HCT116 (cell line): ENCODE data around the gene GLT8D2. TPM values are rescaled to one million over a fixed set of nuclear protein-coding genes. Genes with fewer than 3 reads are reported as not detected.

ENCODE experiments used
- ATAC-seq: fragments of 200-7000 bp; cut with Tn5 transposase; 2 replicates; pipeline ENCODE4 v1.9.1; 2020; ENCODE audit warnings: mild to moderate bottlenecking, moderate library complexity
- BruUV-seq: library from RNA; stranded (reverse); fragments of 400-500 nt; replicated peaks from 2 replicates; lab custom pipeline; 2021; lab: Mats Ljungman, UMichigan
- CTCF ChIA-PET: fragments of 300-600 bp; sonication (Branson Sonifier 250); formaldehyde crosslinking; loops from one replicate; lab custom pipeline; 2021; ENCODE audit warnings: antibody characterized with exemption; lab: Charles Lee
- POLR2A ChIA-PET: fragments of 300-600, 350-600 bp; sonication (Branson Sonifier 250); formaldehyde crosslinking; loops from one replicate; lab custom pipeline; 2021; ENCODE audit warnings: antibody characterized with exemption; lab: Charles Lee
- RAD21 ChIA-PET, 2 experiments: fragments of 300-600 bp; sonication (Branson Sonifier 250); formaldehyde crosslinking; loops; one replicate each; lab custom pipeline; 2023; ENCODE audit warnings: low total read pairs in 2 of 2; ENCODE audit not compliant: uncharacterized antibody in 2 of 2, unreplicated experiment in 2 of 2, low non-redundant PET in 1 of 2; lab: Charles Lee
- DNase-seq: peaks from one replicate; pipeline ENCODE4 v3.0.0-alpha.2; 2010; ENCODE audit warnings: low read depth, low spot score
- H2AFZ ChIP-seq: fragments of 200-600 bp; shearing (Covaris generic), sonication (generic); 2 replicates; pipeline ENCODE4 v1.6.1; 2017; ENCODE audit warnings: low read depth, mixed run types, mixed read lengths, antibody characterized with exemption, low read length; ENCODE audit not compliant: poor library complexity, severe bottlenecking
- H3K27ac ChIP-seq: 2 replicates; pipeline ENCODE4 v1.5.1; 2012; ENCODE audit warnings: low read depth, low read length
- H3K27me3 ChIP-seq: fragments of 200-600 bp; sonication (generic); 2 replicates; pipeline ENCODE4 v1.6.1; 2016; ENCODE audit warnings: mixed run types, low read length, mixed read lengths; ENCODE audit not compliant: insufficient read depth
- H3K36me3 ChIP-seq, 2 experiments: fragments of 200-500 bp in 1 of 2; fragments of 200-600 bp in 1 of 2; sonication (Bioruptor generic) in 1 of 2; sonication (generic) in 1 of 2; 2 replicates each; pipeline versions ENCODE4 v1.5.1 to v1.6.1; 2014 to 2016; ENCODE audit warnings: low read length in 2 of 2, inconsistent platforms in 1 of 2, mixed read lengths in 1 of 2, mixed run types in 1 of 2; ENCODE audit not compliant: insufficient read depth in 2 of 2, control insufficient read depth in 1 of 2
- H3K4me1 ChIP-seq, 2 experiments: fragments of 200-600 bp in 1 of 2; sonication (generic) in 1 of 2; 2 replicates each; pipeline versions ENCODE4 v1.5.1 to v1.6.1; 2012 to 2017; ENCODE audit warnings: low read length in 2 of 2, inconsistent platforms in 1 of 2, mild to moderate bottlenecking in 1 of 2, mixed read lengths in 1 of 2, mixed run types in 1 of 2, moderate library complexity in 1 of 2; ENCODE audit not compliant: insufficient read depth in 2 of 2, control insufficient read depth in 1 of 2
- H3K4me2 ChIP-seq: fragments of 200-600 bp; sonication (generic); 2 replicates; pipeline ENCODE4 v1.6.1; 2017; ENCODE audit warnings: mixed run types, low read length, mixed read lengths
- H3K4me3 ChIP-seq, 2 experiments: fragments of 200-600 bp in 1 of 2; sonication (generic) in 1 of 2; replicated peaks in 1 of 2; 2 replicates each; pipeline ENCODE4 v1.5.1; 2011 to 2016; ENCODE audit warnings: low read length in 2 of 2, control low read depth in 1 of 2, low read depth in 1 of 2, mild to moderate bottlenecking in 1 of 2, mixed read lengths in 1 of 2, mixed run types in 1 of 2
- H3K79me2 ChIP-seq: fragments of 200-600 bp; sonication (generic); 2 replicates; pipeline ENCODE4 v1.6.1; 2017; ENCODE audit warnings: mild to moderate bottlenecking, mixed run types, low read length, moderate library complexity, mixed read lengths; ENCODE audit not compliant: insufficient read depth
- H3K9ac ChIP-seq: fragments of 200-600 bp; sonication (generic); 2 replicates; pipeline ENCODE4 v1.6.1; 2016; ENCODE audit warnings: low read length, mixed read lengths
- H3K9me2 ChIP-seq: fragments of 200-600 bp; sonication (generic), shearing (Covaris generic); 2 replicates; pipeline ENCODE4 v1.6.1; 2017; ENCODE audit warnings: mixed run types, mild to moderate bottlenecking, moderate library complexity; ENCODE audit not compliant: insufficient read depth
- H3K9me3 ChIP-seq, 2 experiments: fragments of 200-500 bp in 1 of 2; fragments of 200-600 bp in 1 of 2; sonication (Bioruptor generic) in 1 of 2; sonication (generic) in 1 of 2; 2 replicates each; pipeline ENCODE4 v1.6.1; 2014 to 2017; ENCODE audit warnings: low read length in 2 of 2, mixed read lengths in 2 of 2, inconsistent platforms in 1 of 2, low read depth in 1 of 2, mild to moderate bottlenecking in 1 of 2, mixed run types in 1 of 2, moderate library complexity in 1 of 2; ENCODE audit not compliant: control insufficient read depth in 1 of 2, insufficient read depth in 1 of 2
- H4K20me1 ChIP-seq: fragments of 200-600 bp; sonication (generic), shearing (Covaris generic); 2 replicates; pipeline ENCODE4 v1.6.1; 2017; ENCODE audit warnings: mixed run types, mild to moderate bottlenecking, moderate library complexity; ENCODE audit not compliant: insufficient read depth
- CEBPB ChIP-seq: IDR thresholded peaks from 2 replicates; pipeline ENCODE4 v1.6.1; 2012; ENCODE audit warnings: low read depth
- EGR1 ChIP-seq: IDR thresholded peaks from 2 replicates; pipeline ENCODE4 v1.6.1; 2012; ENCODE audit warnings: low read depth
- EZH2 ChIP-seq: fragments of 200-600 bp; sonication (generic); IDR thresholded peaks from 2 replicates; pipeline ENCODE4 v1.6.1; 2017; ENCODE audit warnings: antibody characterized with exemption, mixed run types
- EZH2phosphoT487 ChIP-seq: fragments of 200-600 bp; IDR thresholded peaks from 2 replicates; pipeline ENCODE4 v1.6.1; 2018; ENCODE audit warnings: antibody characterized with exemption, borderline replicate concordance
- FOSL1 ChIP-seq: IDR thresholded peaks from 2 replicates; pipeline ENCODE4 v1.6.1; 2012; ENCODE audit warnings: low read depth
- JUND ChIP-seq: IDR thresholded peaks from 2 replicates; pipeline ENCODE4 v1.6.1; 2012
- POLR2A ChIP-seq: IDR thresholded peaks from 2 replicates; pipeline ENCODE4 v1.7.0; 2011; ENCODE audit warnings: borderline replicate concordance; ENCODE audit not compliant: insufficient read depth, insufficient read length; ENCODE audit errors: extremely low read depth
- RAD21 ChIP-seq: IDR thresholded peaks from 2 replicates; pipeline ENCODE4 v1.6.1; 2012; ENCODE audit warnings: low read depth, mild to moderate bottlenecking
- SIN3A ChIP-seq: IDR thresholded peaks from 2 replicates; pipeline ENCODE4 v1.6.1; 2012; ENCODE audit warnings: low read depth
- SP1 ChIP-seq: IDR thresholded peaks from 2 replicates; pipeline ENCODE4 v1.6.1; 2012; ENCODE audit warnings: low read depth
- SRF ChIP-seq: IDR thresholded peaks from 2 replicates; pipeline ENCODE4 v1.6.1; 2012; ENCODE audit warnings: low read depth
- YY1 ChIP-seq: IDR thresholded peaks from 2 replicates; pipeline ENCODE4 v1.6.1; 2011; ENCODE audit warnings: low read length, low read depth, moderate library complexity, mild to moderate bottlenecking; ENCODE audit not compliant: insufficient replicate concordance; ENCODE audit errors: extremely low read depth
- ZFX ChIP-seq: fragments of 450-650 bp; IDR thresholded peaks from 2 replicates; pipeline ENCODE4 v1.6.1; 2017
- ZNF274 ChIP-seq: fragments of 200-500 bp; sonication (Bioruptor generic); IDR thresholded peaks from 2 replicates; pipeline ENCODE4 v1.6.1; 2014; ENCODE audit warnings: mild to moderate bottlenecking, low read depth, low read length, inconsistent platforms
- intact Hi-C: fragments of 100-400 bp; cut with micrococcal nuclease; formaldehyde crosslinking; loops from 2 replicates; pipeline ENCODE4 v1.10.0; 2022
- total RNA-seq: library from RNA; stranded (reverse); gene quantifications from one replicate; pipeline ENCODE4 v1.2.1, GENCODE V29; 2021; ENCODE audit not compliant: unreplicated experiment
- TF ChIP-seq, protein P1 (sequence below): IDR thresholded peaks from 2 replicates; pipeline ENCODE4 v1.6.1; 2012
- TF ChIP-seq, protein P2 (sequence below): IDR thresholded peaks from 2 replicates; pipeline ENCODE4 v1.6.1; 2011; ENCODE audit warnings: mild to moderate bottlenecking, low read length, moderate library complexity; ENCODE audit not compliant: insufficient replicate concordance; ENCODE audit errors: extremely low read depth
- TF ChIP-seq, protein P3 (sequence below): IDR thresholded peaks from 2 replicates; pipeline ENCODE4 v1.6.1; 2012

The GLT8D2 gene
- total RNA-seq, 1 experiment from 2014 or later, result 4.8 TPM

DNA sequence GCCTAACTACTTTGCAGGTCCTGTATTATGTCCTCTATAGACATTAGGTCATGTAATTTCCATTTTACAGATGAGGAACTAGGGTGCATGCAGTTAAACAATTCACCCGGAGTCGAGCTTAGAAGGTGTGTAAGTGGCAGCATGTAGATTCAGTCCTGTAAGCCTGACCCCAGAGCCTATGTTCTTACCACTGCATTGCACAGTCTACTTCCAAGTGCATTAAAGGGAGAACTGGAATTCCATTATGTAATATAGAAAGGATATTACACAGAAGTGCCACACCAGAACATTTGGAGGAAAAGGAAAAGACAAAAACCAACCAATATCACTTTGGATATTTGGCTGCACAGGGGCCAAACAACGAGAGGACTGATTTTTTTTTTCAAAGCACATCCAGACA, 1.2 kb downstream of the GLT8D2 start (continued):
- TF ChIP-seq FOSL1 (no peak), JUND (no peak), ZFX (no peak), CEBPB (no peak), EGR1 (no peak)

DNA sequence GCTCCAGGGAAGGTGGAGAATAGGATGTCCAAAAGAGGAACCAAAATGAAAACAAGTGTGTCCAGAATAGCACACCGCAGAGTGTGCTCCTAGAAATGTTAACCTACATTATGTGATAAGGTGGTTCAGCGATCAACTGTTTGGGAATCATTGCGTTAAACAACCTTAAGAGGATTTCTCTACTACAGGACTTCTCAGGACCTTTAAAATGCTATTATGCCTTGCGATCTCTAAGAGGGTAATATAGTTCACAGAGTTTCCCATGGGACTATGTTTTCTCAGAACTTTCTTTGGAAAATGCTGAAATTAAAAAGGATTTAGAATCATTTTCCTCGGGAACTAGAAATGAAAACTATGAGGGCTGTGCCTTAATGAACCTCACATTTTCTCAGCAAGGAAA, 1.8 kb downstream of the GLT8D2 start:
- ChIA-PET RAD21 (no interaction called here), CTCF (no interaction called here), POLR2A (interaction anchor here (0.5 kb wide), 1 partner anchor 100 kb away, joined by 3 read pairs; no protein-coding TSS in a partner anchor)
- ATAC-seq (no peak), DNase-seq (no peak)
- H3K4me2 ChIP-seq, result no peak overlapping the region
- H3K4me1 ChIP-seq, result peaks cover 0 to 8% of the 10 kb centered on the region in 2 experiments; a peak in 2 of 4 replicates
- H4K20me1 ChIP-seq, result no peaks in the 10 kb centered on the region
- no TSS peak for BruUV-seq
- no peak overlapping the region for H2AFZ ChIP-seq
- no peaks in the 10 kb centered on the region for H3K9me3 ChIP-seq
- intact Hi-C loops, result no loop called here
- no peaks in the 10 kb centered on the region for H3K36me3 ChIP-seq
- no peaks in the 10 kb centered on the region for H3K9me2 ChIP-seq
- no peaks in the 10 kb centered on the region for H3K79me2 ChIP-seq
- TF ChIP-seq EZH2 (no peak), EZH2phosphoT487 (no peak), ZNF274 (no peak), SIN3A (no peak)
- TF ChIP-seq, protein P1, sequence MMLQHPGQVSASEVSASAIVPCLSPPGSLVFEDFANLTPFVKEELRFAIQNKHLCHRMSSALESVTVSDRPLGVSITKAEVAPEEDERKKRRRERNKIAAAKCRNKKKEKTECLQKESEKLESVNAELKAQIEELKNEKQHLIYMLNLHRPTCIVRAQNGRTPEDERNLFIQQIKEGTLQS, result no peak
- TF ChIP-seq, all 23 proteins: peak for 0
- H3K9ac ChIP-seq, result no peak overlapping the region
- H3K27me3 ChIP-seq, result no peaks in the 10 kb centered on the region
- no peak overlapping the region for H3K27ac ChIP-seq
- H3K4me3 ChIP-seq, result no peak overlapping the region

DNA sequence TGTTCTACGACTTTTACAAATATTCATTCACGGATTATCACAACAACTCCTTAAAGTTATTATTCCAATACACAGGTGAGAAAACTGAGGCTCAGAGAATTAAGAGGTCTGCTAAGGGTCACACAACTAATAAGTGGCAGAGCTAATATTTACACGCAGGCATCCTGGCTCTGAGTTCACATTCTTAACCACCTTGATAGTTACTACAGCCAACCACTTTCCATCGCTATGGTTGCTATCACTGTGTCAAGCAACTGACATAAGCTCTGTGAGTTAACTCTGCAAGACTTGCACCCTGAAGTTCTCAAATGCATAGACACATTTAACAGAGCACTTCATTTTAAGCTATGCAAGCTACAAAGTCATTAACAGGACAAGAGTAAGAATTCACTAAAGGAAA, 3.7 kb downstream of the GLT8D2 start:
- Histone ChIP-seq H3K79me2 (no peaks in the 10 kb centered on the region), H3K36me3 (no peaks in the 10 kb centered on the region), H3K27ac (no peak overlapping the region), H2AFZ (no peak overlapping the region), H3K9me3 (no peaks in the 10 kb centered on the region)
- RAD21 ChIA-PET, result no interaction called here
- BruUV-seq, result no TSS peak
- CTCF ChIA-PET, result no interaction called here
- TF ChIP-seq SP1 (no peak), SRF (no peak), FOSL1 (no peak), ZNF274 (no peak), POLR2A (no peak), RAD21 (no peak), YY1 (no peak), EGR1 (no peak)
- TF ChIP-seq, protein P2, sequence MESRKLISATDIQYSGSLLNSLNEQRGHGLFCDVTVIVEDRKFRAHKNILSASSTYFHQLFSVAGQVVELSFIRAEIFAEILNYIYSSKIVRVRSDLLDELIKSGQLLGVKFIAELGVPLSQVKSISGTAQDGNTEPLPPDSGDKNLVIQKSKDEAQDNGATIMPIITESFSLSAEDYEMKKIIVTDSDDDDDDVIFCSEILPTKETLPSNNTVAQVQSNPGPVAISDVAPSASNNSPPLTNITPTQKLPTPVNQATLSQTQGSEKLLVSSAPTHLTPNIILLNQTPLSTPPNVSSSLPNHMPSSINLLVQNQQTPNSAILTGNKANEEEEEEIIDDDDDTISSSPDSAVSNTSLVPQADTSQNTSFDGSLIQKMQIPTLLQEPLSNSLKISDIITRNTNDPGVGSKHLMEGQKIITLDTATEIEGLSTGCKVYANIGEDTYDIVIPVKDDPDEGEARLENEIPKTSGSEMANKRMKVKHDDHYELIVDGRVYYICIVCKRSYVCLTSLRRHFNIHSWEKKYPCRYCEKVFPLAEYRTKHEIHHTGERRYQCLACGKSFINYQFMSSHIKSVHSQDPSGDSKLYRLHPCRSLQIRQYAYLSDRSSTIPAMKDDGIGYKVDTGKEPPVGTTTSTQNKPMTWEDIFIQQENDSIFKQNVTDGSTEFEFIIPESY, result no peak
- TF ChIP-seq, protein P3, sequence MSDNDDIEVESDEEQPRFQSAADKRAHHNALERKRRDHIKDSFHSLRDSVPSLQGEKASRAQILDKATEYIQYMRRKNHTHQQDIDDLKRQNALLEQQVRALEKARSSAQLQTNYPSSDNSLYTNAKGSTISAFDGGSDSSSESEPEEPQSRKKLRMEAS, result no peak
- TF ChIP-seq, all 23 proteins: peak for 0
- no peaks in the 10 kb centered on the region for H3K27me3 ChIP-seq
- no peaks in the 10 kb centered on the region for H3K9me2 ChIP-seq
- ATAC-seq (no peak), DNase-seq (no peak)
- H3K4me1 ChIP-seq, result peaks cover 0 to 8% of the 10 kb centered on the region in 2 experiments; a peak in 2 of 4 replicates
- no peak overlapping the region for H3K4me3 ChIP-seq
- no peak overlapping the region for H3K9ac ChIP-seq
- intact Hi-C loops, result no loop called here
- POLR2A ChIA-PET, result no interaction called here
- H4K20me1 ChIP-seq, result no peaks in the 10 kb centered on the region
- H3K4me2 ChIP-seq, result no peak overlapping the region
